ENCODE measurements around the gene RHOV. TPM values are rescaled to one million over a fixed set of nuclear protein-coding genes. Genes with fewer than 3 reads are reported as not detected.
"Not testable (repeated sequence)": the region's sequence is repeated elsewhere in the genome, so short reads cannot be mapped to it uniquely, and the experiment has no call there.

RHOV gene
- total RNA-seq, 2 experiments from 2014 or later, result 0.22 TPM; not detected in 1

DNA sequence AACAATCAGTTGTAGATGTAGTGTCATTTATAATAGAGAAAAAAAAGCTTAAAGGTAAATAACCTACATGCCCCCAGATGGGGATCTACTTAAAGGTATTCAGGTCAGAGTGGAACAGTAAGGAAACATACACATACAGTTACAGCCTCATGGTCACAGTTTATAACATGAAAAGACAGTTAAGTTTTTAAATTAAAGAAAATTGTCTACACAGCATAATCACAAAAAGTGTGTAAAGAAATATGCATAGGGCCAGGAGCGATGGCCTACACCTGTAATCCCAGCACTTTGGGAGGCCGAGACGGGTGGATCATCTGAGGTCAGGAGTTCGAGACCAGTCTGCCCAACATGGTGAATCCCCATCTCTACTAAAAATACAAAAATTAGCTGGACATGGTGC, 6.8 kb downstream of the RHOV start:
- Mint-ChIP-seq H3K27me3 (ENCODE audit: low read depth) (peaks cover 1% of the 10 kb centered on the region), H3K4me3 (no peak overlapping the region), H3K36me3 (ENCODE audit: low read depth) (no peaks in the 10 kb centered on the region), H3K27ac (no peak overlapping the region), H3K4me1 (ENCODE audit: low read depth) (peaks cover 5% of the 10 kb centered on the region), H3K9me3 (no peaks in the 10 kb centered on the region)
- DNase-seq, result no peak
- intact Hi-C loops (cut with micrococcal nuclease), result no loop called here
- CTCF ChIA-PET, result no interaction called here

DNA sequence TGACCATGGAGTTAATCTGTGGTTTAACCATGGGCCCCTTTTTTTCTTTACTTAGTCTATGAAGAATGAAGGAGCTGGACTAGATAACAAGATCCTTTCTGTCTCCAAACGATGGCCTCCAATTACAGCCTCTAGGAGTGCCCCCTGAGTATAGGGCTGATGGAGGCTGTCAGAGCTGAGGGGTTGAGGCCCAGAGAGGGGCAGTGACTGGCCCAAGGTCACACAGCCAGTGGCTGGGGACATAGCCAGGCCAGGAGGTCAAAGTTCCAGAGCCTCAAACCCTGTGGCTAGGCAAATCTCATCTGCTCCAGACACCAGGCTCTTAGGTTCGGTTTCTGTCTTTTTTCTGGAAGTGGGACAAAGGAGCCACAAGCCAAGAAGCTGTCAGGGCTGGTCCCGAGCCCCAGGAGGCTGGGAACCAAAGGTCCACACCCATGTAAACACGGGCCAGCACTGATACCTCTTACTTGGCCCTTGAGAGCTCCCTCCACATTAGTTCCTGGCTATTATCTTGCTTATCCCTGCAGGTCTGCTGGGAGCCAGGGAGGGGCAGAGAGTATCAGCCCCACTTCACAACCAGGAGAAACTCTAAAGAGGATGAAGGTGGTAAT, 10.3 kb downstream of the RHOV start:
- intact Hi-C loops (cut with micrococcal nuclease), result no loop called here
- DNase-seq, result no peak
- Mint-ChIP-seq H3K4me1 (ENCODE audit: low read depth) (peaks cover 5% of the 10 kb centered on the region), H3K36me3 (ENCODE audit: low read depth) (no peaks in the 10 kb centered on the region), H3K9me3 (no peaks in the 10 kb centered on the region), H3K27ac (no peak overlapping the region), H3K27me3 (ENCODE audit: low read depth) (no peaks in the 10 kb centered on the region), H3K4me3 (no peak overlapping the region)
- CTCF ChIA-PET, result interaction anchor here (14.2 kb wide), 1 partner anchor 37 kb away, joined by 393 read pairs; the partner anchor contains the start of gene VPS18

- H3K4me3 Mint-ChIP-seq; intact Hi-C loops (cut with micrococcal nuclease); DNase-seq; H3K36me3 Mint-ChIP-seq (ENCODE audit: low read depth); H3K9me3 Mint-ChIP-seq; H3K27me3 Mint-ChIP-seq (ENCODE audit: low read depth); H3K27ac Mint-ChIP-seq: not testable (repeated sequence)
- CTCF ChIA-PET, result interaction anchor here (0.6 to 14.2 kb wide), 2 partner anchors 40 to 52 kb away, joined by 3 to 393 read pairs; partner anchors contain the start of gene VPS18
- H3K4me1 Mint-ChIP-seq (ENCODE audit: low read depth), result peaks cover 11% of the 10 kb centered on the region
These were observed 12.9 kb downstream of the RHOV start for GRCh38 chr15:40861147-40861546.

DNA sequence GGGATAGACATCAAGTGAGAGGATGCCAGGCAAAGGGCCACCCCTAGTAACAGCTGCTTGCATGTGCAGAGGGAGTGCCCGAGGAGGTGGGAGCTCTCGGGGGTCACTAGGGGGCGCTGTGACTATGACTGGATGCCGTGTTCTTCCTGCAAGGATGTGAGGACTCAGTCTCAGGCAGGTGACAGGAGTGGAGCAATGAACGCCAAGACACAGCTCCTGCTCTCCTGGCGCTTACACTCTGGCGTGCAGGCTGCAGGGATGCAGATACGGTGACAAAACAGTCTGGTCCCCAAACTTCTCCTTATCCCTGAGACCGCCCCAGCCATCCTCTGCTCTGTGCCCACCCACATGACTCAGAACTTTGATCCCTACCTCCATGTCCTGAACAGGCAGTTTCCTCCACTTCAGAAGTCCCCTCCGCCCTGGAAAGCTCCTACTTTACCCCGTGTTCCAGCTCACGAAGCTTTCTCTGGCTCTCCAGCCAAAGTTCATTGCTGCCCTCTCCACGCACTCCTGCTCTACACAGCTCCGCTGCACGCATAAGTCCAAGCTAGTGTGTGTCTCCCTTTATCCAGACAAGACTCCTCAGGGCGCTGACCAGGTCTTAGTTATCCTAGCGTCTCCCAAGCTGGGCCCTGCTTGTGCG, 14.7 kb downstream of the RHOV start:
- Mint-ChIP-seq H3K27ac (no peak overlapping the region), H3K4me3 (no peak overlapping the region), H3K9me3 (no peaks in the 10 kb centered on the region), H3K36me3 (ENCODE audit: low read depth) (no peaks in the 10 kb centered on the region), H3K27me3 (ENCODE audit: low read depth) (no peaks in the 10 kb centered on the region), H3K4me1 (ENCODE audit: low read depth) (peaks cover 11% of the 10 kb centered on the region)
- DNase-seq, result peak; percentile 96
- CTCF ChIA-PET, result interaction anchor here (0.6 to 14.2 kb wide), 23 partner anchors 13 to 1436 kb away, joined by 3 to 393 read pairs (median 3); partner anchors contain the start of genes DNAJC17, RAD51, SPINT1 and VPS18
- intact Hi-C loops (cut with micrococcal nuclease), result loop anchor here (1.0 to 2.0 kb wide), 2 partner anchors 13 to 35 kb away; partner anchors contain the start of gene VPS18

DNA sequence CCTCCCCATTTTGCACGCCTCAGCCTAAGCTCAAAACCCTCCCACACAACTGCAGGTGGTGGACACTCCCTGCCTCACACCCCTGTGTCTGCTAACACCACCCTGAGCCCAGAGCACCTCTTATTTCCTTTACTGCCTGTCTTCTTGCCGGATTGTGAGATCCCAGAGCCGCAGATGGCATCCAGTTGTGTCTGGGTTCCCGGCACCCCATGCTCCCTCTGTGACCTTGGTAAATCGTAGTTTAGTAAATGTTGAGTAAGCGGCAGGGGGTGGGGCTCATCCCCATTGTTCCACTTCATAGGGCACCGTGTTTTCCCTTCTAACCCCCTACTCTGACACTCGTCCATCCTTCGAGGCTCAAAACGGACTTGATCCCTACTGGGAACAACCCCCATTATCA, 15.3 kb downstream of the RHOV start:
- no peaks in the 10 kb centered on the region for H3K9me3 Mint-ChIP-seq
- no peaks in the 10 kb centered on the region for H3K36me3 Mint-ChIP-seq (ENCODE audit: low read depth)
- intact Hi-C loops (cut with micrococcal nuclease), result loop anchor here (1.0 to 2.0 kb wide), 2 partner anchors 14 to 36 kb away; partner anchors contain the start of gene VPS18
- no peak for DNase-seq
- no peak overlapping the region for H3K4me3 Mint-ChIP-seq
- CTCF ChIA-PET, result interaction anchor here (0.5 to 14.2 kb wide), 22 partner anchors 12 to 555 kb away, joined by 3 to 393 read pairs (median 4); partner anchors contain the start of genes SPINT1 and VPS18
- peaks cover 11% of the 10 kb centered on the region for H3K4me1 Mint-ChIP-seq (ENCODE audit: low read depth)
- H3K27me3 Mint-ChIP-seq (ENCODE audit: low read depth), result no peaks in the 10 kb centered on the region
- H3K27ac Mint-ChIP-seq, result no peak overlapping the region

GRCh38 chr15:40857601-40858341, 16.3 kb downstream of the RHOV start:
- DNase-seq, result peak; percentile 85
- Mint-ChIP-seq H3K27ac (no peak overlapping the region), H3K27me3 (ENCODE audit: low read depth) (no peaks in the 10 kb centered on the region), H3K4me1 (ENCODE audit: low read depth) (peaks cover 11% of the 10 kb centered on the region), H3K36me3 (ENCODE audit: low read depth) (no peaks in the 10 kb centered on the region), H3K9me3 (no peaks in the 10 kb centered on the region), H3K4me3 (no peak overlapping the region)
- CTCF ChIA-PET, result interaction anchor here (0.5 to 14.2 kb wide), 32 partner anchors 11 to 592 kb away, joined by 3 to 393 read pairs (median 4); partner anchors contain the start of genes DNAJC17, PPP1R14D, SPINT1 and VPS18
- intact Hi-C loops (cut with micrococcal nuclease), result loop anchor here (2.0 kb wide), 1 partner anchor 15 kb away; no protein-coding TSS in a partner anchor

DNA sequence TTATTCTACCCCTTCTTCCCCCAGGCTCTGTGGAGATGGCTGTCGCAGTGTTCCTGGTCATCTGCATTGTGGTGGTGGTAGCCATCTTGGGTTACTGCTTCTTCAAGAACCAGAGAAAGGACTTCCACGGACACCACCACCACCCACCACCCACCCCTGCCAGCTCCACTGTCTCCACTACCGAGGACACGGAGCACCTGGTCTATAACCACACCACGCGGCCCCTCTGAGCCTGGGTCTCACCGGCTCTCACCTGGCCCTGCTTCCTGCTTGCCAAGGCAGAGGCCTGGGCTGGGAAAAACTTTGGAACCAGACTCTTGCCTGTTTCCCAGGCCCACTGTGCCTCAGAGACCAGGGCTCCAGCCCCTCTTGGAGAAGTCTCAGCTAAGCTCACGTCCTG, 17.3 kb downstream of the RHOV start:
- Mint-ChIP-seq H3K4me3 (no peak overlapping the region), H3K4me1 (ENCODE audit: low read depth) (peaks cover 11% of the 10 kb centered on the region), H3K9me3 (no peaks in the 10 kb centered on the region), H3K36me3 (ENCODE audit: low read depth) (no peaks in the 10 kb centered on the region), H3K27me3 (ENCODE audit: low read depth) (no peaks in the 10 kb centered on the region), H3K27ac (no peak overlapping the region)
- CTCF ChIA-PET, result interaction anchor here (0.6 to 14.2 kb wide), 8 partner anchors 10 to 405 kb away, joined by 3 to 393 read pairs (median 5); partner anchors contain the start of genes PPP1R14D, SPINT1 and VPS18
- DNase-seq, result no peak
- intact Hi-C loops (cut with micrococcal nuclease), result no loop called here

DNA sequence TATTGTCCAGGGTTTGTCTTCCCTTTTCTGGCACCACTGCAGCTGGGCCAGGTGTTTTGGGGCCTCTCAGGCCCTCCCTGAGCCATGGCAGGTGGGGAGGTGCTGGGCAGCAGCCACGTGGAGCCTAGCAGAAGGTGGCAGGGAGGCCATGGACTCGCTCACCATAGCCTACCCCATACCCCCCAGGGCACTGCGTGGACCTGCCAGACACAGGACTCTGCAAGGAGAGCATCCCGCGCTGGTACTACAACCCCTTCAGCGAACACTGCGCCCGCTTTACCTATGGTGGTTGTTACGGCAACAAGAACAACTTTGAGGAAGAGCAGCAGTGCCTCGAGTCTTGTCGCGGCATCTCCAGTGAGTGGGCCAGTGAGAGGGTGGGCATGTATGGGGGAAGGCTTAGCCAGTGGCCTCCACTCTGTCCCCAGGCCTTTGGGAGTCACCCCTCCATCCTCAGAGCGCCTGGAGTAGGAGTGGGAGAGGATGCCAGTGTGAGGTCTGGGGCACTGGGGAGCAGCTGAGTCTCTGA, 18.3 kb downstream of the RHOV start:
- CTCF ChIA-PET, result interaction anchor here (0.7 to 14.2 kb wide), 2 partner anchors 8 to 45 kb away, joined by 3 to 393 read pairs; partner anchors contain the start of gene VPS18
- Mint-ChIP-seq H3K27ac (no peak overlapping the region), H3K9me3 (no peaks in the 10 kb centered on the region)

DNA sequence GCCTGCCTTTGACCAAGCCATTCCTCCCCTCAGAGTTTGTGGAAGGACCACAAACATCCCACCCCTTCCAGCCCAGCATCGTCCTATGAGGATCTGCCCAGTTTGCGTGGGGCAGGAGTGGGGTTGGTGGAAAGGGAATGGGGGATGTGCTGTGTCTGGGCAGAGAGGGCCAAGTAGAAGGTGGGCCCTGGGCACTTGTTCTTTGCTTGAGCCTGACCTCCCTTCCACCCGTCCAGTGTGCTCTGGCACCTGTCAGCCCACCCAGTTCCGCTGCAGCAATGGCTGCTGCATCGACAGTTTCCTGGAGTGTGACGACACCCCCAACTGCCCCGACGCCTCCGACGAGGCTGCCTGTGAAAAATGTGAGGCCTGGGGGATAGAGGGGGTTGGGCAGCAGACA, 19.9 kb downstream of the RHOV start:
- intact Hi-C loops (cut with micrococcal nuclease), result no loop called here
- no peak for DNase-seq
- H3K4me3 Mint-ChIP-seq, result no peak overlapping the region
- H3K4me1 Mint-ChIP-seq (ENCODE audit: low read depth), result peaks cover 9% of the 10 kb centered on the region
- no peaks in the 10 kb centered on the region for H3K36me3 Mint-ChIP-seq (ENCODE audit: low read depth)
- H3K9me3 Mint-ChIP-seq, result no peaks in the 10 kb centered on the region
- CTCF ChIA-PET, result interaction anchor here (14.2 kb wide), 1 partner anchor 47 kb away, joined by 393 read pairs; the partner anchor contains the start of gene VPS18
- H3K27ac Mint-ChIP-seq, result no peak overlapping the region
- no peaks in the 10 kb centered on the region for H3K27me3 Mint-ChIP-seq (ENCODE audit: low read depth)

More for the DNA sequence above, 18.3 kb downstream of the RHOV start:
- H3K4me3 Mint-ChIP-seq, result no peak overlapping the region
- no peaks in the 10 kb centered on the region for H3K27me3 Mint-ChIP-seq (ENCODE audit: low read depth)
- H3K36me3 Mint-ChIP-seq (ENCODE audit: low read depth), result no peaks in the 10 kb centered on the region
- H3K4me1 Mint-ChIP-seq (ENCODE audit: low read depth), result peaks cover 11% of the 10 kb centered on the region
- no peak for DNase-seq
- intact Hi-C loops (cut with micrococcal nuclease), result no loop called here

- H3K4me1 Mint-ChIP-seq (ENCODE audit: low read depth), result peaks cover 6% of the 10 kb centered on the region
- no peaks in the 10 kb centered on the region for H3K9me3 Mint-ChIP-seq
- H3K27me3 Mint-ChIP-seq (ENCODE audit: low read depth), result no peaks in the 10 kb centered on the region
- no peak overlapping the region for H3K4me3 Mint-ChIP-seq
- intact Hi-C loops (cut with micrococcal nuclease), result no loop called here
- H3K36me3 Mint-ChIP-seq (ENCODE audit: low read depth), result no peaks in the 10 kb centered on the region
- H3K27ac Mint-ChIP-seq, result no peak overlapping the region
- no peak for DNase-seq
- CTCF ChIA-PET, result interaction anchor here (14.2 kb wide), 1 partner anchor 48 kb away, joined by 393 read pairs; the partner anchor contains the start of gene VPS18
These were observed 20.7 kb downstream of the RHOV start for GRCh38 chr15:40853241-40853890.

GRCh38 chr15:40852529-40852928, 21.5 kb downstream of the RHOV start:
- H3K27ac Mint-ChIP-seq, result no peak overlapping the region
- H3K9me3 Mint-ChIP-seq, result no peaks in the 10 kb centered on the region
- peaks cover 6% of the 10 kb centered on the region for H3K4me1 Mint-ChIP-seq (ENCODE audit: low read depth)
- no peaks in the 10 kb centered on the region for H3K27me3 Mint-ChIP-seq (ENCODE audit: low read depth)
- H3K4me3 Mint-ChIP-seq, result no peak overlapping the region
- H3K36me3 Mint-ChIP-seq (ENCODE audit: low read depth), result no peaks in the 10 kb centered on the region
- DNase-seq, result no peak
- intact Hi-C loops (cut with micrococcal nuclease), result no loop called here
- CTCF ChIA-PET, result interaction anchor here (14.2 kb wide), 1 partner anchor 49 kb away, joined by 393 read pairs; the partner anchor contains the start of gene VPS18

Data from activated naive CD4-positive, alpha-beta T cell treated with anti-CD3 and anti-CD28 coated beads for 36 hours (primary cell).